ENCODE results near the gene PGAM1. TPM values are rescaled to one million over a fixed set of nuclear protein-coding genes. Genes with fewer than 3 reads are reported as not detected.

Gene PGAM1
- total RNA-seq, 1 experiment from 2014 or later, result 412 TPM

GRCh38 chr10:97393034-97393573 is 32.9 kb upstream of the PGAM1 start:
- H3K36me3 Mint-ChIP-seq (ENCODE audit: insufficient read depth, unreplicated experiment), result peaks cover 59% of the 10 kb centered on the region

GRCh38 chr10:97396056-97396455 is 29.9 kb upstream of the PGAM1 start:
- Histone ChIP-seq H3K36me3 (ENCODE audit: control insufficient read depth, insufficient read depth, low read length) (no peaks in the 10 kb centered on the region; the same call in 1 of the 2 replicates), H3K4me3 (ENCODE audit: low read depth, low read length) (no peak overlapping the region), H3K27me3 (replicated peaks; ENCODE audit: control insufficient read depth, insufficient read depth, low read length) (no peaks in the 10 kb centered on the region), H3K9me3 (no peaks in the 10 kb centered on the region), H3K4me1 (no peaks in the 10 kb centered on the region)
- DNase-seq, result no peak
- BruUV-seq (replicated peaks), result no TSS peak
- TF ChIP-seq CTCF (IDR thresholded peaks at IDR 0.05; ENCODE audit: insufficient read depth in 1 of 2, low read depth in 1 of 2, low read length in 1 of 2, severe bottlenecking in 1 of 2, unreplicated experiment in 1 of 2), result no peak
- Mint-ChIP-seq H3K36me3 (ENCODE audit: insufficient read depth, unreplicated experiment) (peaks cover 52% of the 10 kb centered on the region), H3K4me3 (ENCODE audit: unreplicated experiment) (no peak overlapping the region), H3K9me3 (ENCODE audit: unreplicated experiment) (no peaks in the 10 kb centered on the region), H3K27me3 (ENCODE audit: insufficient read depth, unreplicated experiment) (no peaks in the 10 kb centered on the region), H3K4me1 (ENCODE audit: low read depth, unreplicated experiment) (no peaks in the 10 kb centered on the region), H3K27ac (ENCODE audit: unreplicated experiment) (no peak overlapping the region)
- intact Hi-C loops (cut with micrococcal nuclease; ENCODE audit: unreplicated experiment), result no loop called here
- ChIA-PET POLR2A (no interaction called here), CTCF (no interaction called here)

More at GRCh38 chr10:97393034-97393573, 32.9 kb upstream of the PGAM1 start:
- intact Hi-C loops (cut with micrococcal nuclease; ENCODE audit: unreplicated experiment), result no loop called here
- DNase-seq, result no peak
- TF ChIP-seq CTCF (IDR thresholded peaks at IDR 0.05; ENCODE audit: insufficient read depth in 1 of 2, low read depth in 1 of 2, low read length in 1 of 2, severe bottlenecking in 1 of 2, unreplicated experiment in 1 of 2), result no peak
- CTCF ChIA-PET, result no interaction called here
- Histone ChIP-seq H3K36me3 (ENCODE audit: control insufficient read depth, insufficient read depth, low read length) (no peaks in the 10 kb centered on the region; the same call in none of the 2 replicates), H3K27me3 (replicated peaks; ENCODE audit: control insufficient read depth, insufficient read depth, low read length) (no peaks in the 10 kb centered on the region), H3K4me1 (no peaks in the 10 kb centered on the region), H3K4me3 (ENCODE audit: low read depth, low read length) (no peak overlapping the region), H3K9me3 (no peaks in the 10 kb centered on the region)
- no peaks in the 10 kb centered on the region for H3K27me3 Mint-ChIP-seq (ENCODE audit: insufficient read depth, unreplicated experiment)
- H3K4me3 Mint-ChIP-seq (ENCODE audit: unreplicated experiment), result no peak overlapping the region
- H3K9me3 Mint-ChIP-seq (ENCODE audit: unreplicated experiment), result no peaks in the 10 kb centered on the region
- H3K27ac Mint-ChIP-seq (ENCODE audit: unreplicated experiment), result no peak overlapping the region
- POLR2A ChIA-PET, result no interaction called here
- H3K4me1 Mint-ChIP-seq (ENCODE audit: low read depth, unreplicated experiment), result no peaks in the 10 kb centered on the region
- BruUV-seq (replicated peaks), result no TSS peak

DNA sequence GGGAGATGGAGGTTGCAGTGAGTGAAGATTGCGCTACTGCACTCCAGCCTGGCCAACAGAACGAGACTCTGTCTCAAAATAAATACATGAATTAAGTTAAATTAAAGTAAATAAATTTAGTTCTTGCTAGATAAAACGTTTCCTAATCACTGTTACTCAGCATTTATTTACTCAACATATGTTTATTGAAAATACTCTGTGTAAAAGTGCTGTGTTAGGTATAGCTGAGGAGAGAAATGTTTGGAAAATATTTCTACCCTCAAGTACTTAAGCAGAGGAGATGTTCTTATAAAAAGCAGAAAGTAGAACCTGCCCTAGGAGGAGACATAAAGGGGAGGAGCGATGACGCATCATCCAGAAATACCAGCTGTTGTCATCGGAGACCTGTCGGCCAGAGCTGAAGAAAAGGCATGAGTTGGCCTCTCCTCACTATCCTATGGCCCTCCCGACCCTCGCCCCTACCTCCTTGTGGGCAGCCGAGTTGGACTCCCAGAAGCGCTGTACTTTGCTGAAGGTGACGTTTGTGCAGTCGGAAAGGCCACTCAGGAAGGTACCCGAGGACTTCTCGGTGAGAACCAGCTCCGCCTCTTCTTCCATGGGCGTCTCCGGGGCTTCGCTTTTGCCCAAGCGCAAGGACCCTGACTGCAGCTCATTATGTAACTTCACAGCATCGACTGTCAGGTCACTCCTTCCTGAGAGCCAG is 26.0 kb upstream of the PGAM1 start:
- no peaks in the 10 kb centered on the region for H3K27me3 ChIP-seq (replicated peaks; ENCODE audit: control insufficient read depth, insufficient read depth, low read length)
- peaks cover 39% of the 10 kb centered on the region for H3K36me3 Mint-ChIP-seq (ENCODE audit: insufficient read depth, unreplicated experiment)
- peak overlapping the region; percentile 95 for H3K27ac Mint-ChIP-seq (ENCODE audit: unreplicated experiment)
- CTCF ChIA-PET, result no interaction called here
- no peaks in the 10 kb centered on the region for H3K9me3 Mint-ChIP-seq (ENCODE audit: unreplicated experiment)
- peak overlapping the region; percentile 92 for H3K4me3 Mint-ChIP-seq (ENCODE audit: unreplicated experiment)
- H3K4me1 Mint-ChIP-seq (ENCODE audit: low read depth, unreplicated experiment), result no peaks in the 10 kb centered on the region
- intact Hi-C loops (cut with micrococcal nuclease; ENCODE audit: unreplicated experiment), result loop anchor here (10.0 kb wide), 1 partner anchor 335 kb away; the partner anchor contains the start of gene ZFYVE27
- H3K4me1 ChIP-seq, result no peaks in the 10 kb centered on the region
- H3K36me3 ChIP-seq (ENCODE audit: control insufficient read depth, insufficient read depth, low read length), result no peaks in the 10 kb centered on the region; the same call in 1 of the 2 replicates
- peak overlapping the region; percentile 89 for H3K4me3 ChIP-seq (ENCODE audit: low read depth, low read length)
- peak; percentile 67 to 74 for DNase-seq
- BruUV-seq (replicated peaks), result no TSS peak
- no peaks in the 10 kb centered on the region for H3K27me3 Mint-ChIP-seq (ENCODE audit: insufficient read depth, unreplicated experiment)
- no peak for TF ChIP-seq CTCF (IDR thresholded peaks at IDR 0.05; ENCODE audit: insufficient read depth in 1 of 2, low read depth in 1 of 2, low read length in 1 of 2, severe bottlenecking in 1 of 2, unreplicated experiment in 1 of 2)
- H3K9me3 ChIP-seq, result no peaks in the 10 kb centered on the region
- POLR2A ChIA-PET, result interaction anchor here (1.1 to 1.2 kb wide), 2 partner anchors 72 to 287 kb away, joined by 3 to 6 read pairs; partner anchors contain the start of gene AVPI1
